Gastroesophageal sphincter (tissue), 3 donors: ENCODE data around the gene CAMKK1.
A peak's percentile ranks its signal among the peaks of the same experiment; 100 is the strongest.

ENCODE experiments used
- EP300 ChIP-seq: sonication (generic); formaldehyde crosslinking; IDR thresholded peaks from one replicate; pipeline ENCODE4 v1.6.1; 2017; ENCODE audit warnings: antibody characterized with exemption, mild to moderate bottlenecking
- POLR2A ChIP-seq, 2 donors: fragments of 450-650 bp; IDR thresholded peaks; one replicate each; pipeline ENCODE4 v1.6.1; 2017; ENCODE audit warnings: antibody characterized with exemption in 2 of 2, mild to moderate bottlenecking in 2 of 2, moderate library complexity in 1 of 2
- TF ChIP-seq, protein P1 (sequence below), 4 experiments: fragments of 200-600 bp in 2 of 4; fragments of 450-650 bp in 2 of 4; sonication (generic) in 1 of 4; IDR thresholded peaks; one replicate each; pipeline ENCODE4 v1.5.1; 2017 to 2019; ENCODE audit warnings: antibody characterized with exemption in 4 of 4, mild to moderate bottlenecking in 2 of 4, moderate library complexity in 2 of 4

DNA sequence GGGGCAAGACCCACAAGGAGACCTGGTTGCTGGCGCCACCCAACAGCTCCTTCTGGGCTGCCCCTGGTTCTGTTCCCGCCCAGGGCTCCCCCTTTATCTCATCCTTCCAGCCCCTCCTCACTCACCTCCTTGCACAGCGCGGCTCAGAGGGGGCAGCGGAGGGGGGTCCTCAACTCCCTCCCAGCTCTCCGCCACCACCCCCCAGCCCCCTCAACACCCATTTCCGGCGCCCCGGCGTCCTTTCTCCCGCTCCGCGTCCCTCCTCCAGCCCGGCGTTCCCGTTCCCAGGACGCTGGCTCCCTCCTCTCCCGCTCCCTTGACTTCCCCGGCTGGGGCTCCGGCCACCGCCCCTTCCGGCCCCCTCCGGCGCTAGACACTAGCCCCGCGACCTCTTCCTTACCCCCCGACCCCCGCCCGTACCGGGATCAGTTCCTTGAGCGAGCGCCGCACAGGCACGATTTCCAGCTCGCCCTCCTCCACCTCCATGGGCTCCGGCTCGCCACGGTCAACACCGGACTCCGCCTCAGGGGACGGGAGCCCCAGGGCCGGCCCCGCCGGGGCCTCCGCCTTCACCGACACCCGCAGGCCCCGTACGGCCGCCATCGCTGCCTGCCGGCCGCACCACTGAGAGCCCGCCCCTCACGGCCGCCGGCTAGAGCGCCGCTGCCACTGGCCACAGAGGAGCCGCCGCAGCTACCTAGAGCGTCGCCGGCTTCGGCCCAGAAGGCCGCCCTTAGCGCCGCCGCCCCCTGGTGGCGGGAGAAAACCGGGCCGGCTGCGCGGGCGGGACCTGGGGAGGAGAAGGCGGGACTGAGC lies 47.0 kb downstream of the CAMKK1 start, which contains the start of gene NCBP3:
- TF ChIP-seq, protein P1, sequence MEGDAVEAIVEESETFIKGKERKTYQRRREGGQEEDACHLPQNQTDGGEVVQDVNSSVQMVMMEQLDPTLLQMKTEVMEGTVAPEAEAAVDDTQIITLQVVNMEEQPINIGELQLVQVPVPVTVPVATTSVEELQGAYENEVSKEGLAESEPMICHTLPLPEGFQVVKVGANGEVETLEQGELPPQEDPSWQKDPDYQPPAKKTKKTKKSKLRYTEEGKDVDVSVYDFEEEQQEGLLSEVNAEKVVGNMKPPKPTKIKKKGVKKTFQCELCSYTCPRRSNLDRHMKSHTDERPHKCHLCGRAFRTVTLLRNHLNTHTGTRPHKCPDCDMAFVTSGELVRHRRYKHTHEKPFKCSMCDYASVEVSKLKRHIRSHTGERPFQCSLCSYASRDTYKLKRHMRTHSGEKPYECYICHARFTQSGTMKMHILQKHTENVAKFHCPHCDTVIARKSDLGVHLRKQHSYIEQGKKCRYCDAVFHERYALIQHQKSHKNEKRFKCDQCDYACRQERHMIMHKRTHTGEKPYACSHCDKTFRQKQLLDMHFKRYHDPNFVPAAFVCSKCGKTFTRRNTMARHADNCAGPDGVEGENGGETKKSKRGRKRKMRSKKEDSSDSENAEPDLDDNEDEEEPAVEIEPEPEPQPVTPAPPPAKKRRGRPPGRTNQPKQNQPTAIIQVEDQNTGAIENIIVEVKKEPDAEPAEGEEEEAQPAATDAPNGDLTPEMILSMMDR (IDR thresholded peaks at IDR 0.05) = peak in 3 of 4 experiments; percentile 93 to 96 (median 96)
- TF ChIP-seq EP300 (no peak), POLR2A (IDR thresholded peaks at IDR 0.05) (peak; percentile 90 to 94)
